Measurements from ENCODE around the gene CLTCL1.

Gene CLTCL1

GRCh38 chr22:19196841-19197612, 94.5 kb downstream of the CLTCL1 start:
- H3K9me3 Mint-ChIP-seq, result no peaks in the 10 kb centered on the region
- no peak overlapping the region for H3K27ac Mint-ChIP-seq
- no peaks in the 10 kb centered on the region for H3K36me3 Mint-ChIP-seq (ENCODE audit: low read depth)
- no peak for DNase-seq (ENCODE audit: low spot score)
- H3K4me1 Mint-ChIP-seq (ENCODE audit: low read depth), result peaks cover 14% of the 10 kb centered on the region
- H3K4me3 Mint-ChIP-seq, result no peak overlapping the region
- H3K27me3 Mint-ChIP-seq (ENCODE audit: low read depth), result peaks cover 4% of the 10 kb centered on the region

- Mint-ChIP-seq H3K27ac (peak overlapping the region; percentile 21), H3K4me3 (peak overlapping the region; percentile 42), H3K4me1 (ENCODE audit: low read depth) (peaks cover 14% of the 10 kb centered on the region), H3K9me3 (no peaks in the 10 kb centered on the region), H3K27me3 (ENCODE audit: low read depth) (peaks cover 4% of the 10 kb centered on the region), H3K36me3 (ENCODE audit: low read depth) (no peaks in the 10 kb centered on the region)
- no peak for DNase-seq (ENCODE audit: low spot score)
Observed at GRCh38 chr22:19195796-19196731, 95.5 kb downstream of the CLTCL1 start.

GRCh38 chr22:19194766-19195536, 96.6 kb downstream of the CLTCL1 start:
- Mint-ChIP-seq H3K36me3 (ENCODE audit: low read depth) (no peaks in the 10 kb centered on the region), H3K27me3 (ENCODE audit: low read depth) (peaks cover 4% of the 10 kb centered on the region), H3K4me3 (peak overlapping the region; percentile 42), H3K9me3 (no peaks in the 10 kb centered on the region), H3K27ac (peak overlapping the region; percentile 39), H3K4me1 (ENCODE audit: low read depth) (peaks cover 14% of the 10 kb centered on the region)
- DNase-seq (ENCODE audit: low spot score), result no peak

- no peaks in the 10 kb centered on the region for H3K9me3 Mint-ChIP-seq
- no peak overlapping the region for H3K27ac Mint-ChIP-seq
- no peak for DNase-seq (ENCODE audit: low spot score)
- peaks cover 14% of the 10 kb centered on the region for H3K4me1 Mint-ChIP-seq (ENCODE audit: low read depth)
- H3K27me3 Mint-ChIP-seq (ENCODE audit: low read depth), result peaks cover 4% of the 10 kb centered on the region
- H3K4me3 Mint-ChIP-seq, result no peak overlapping the region
- no peaks in the 10 kb centered on the region for H3K36me3 Mint-ChIP-seq (ENCODE audit: low read depth)
Observed at GRCh38 chr22:19193879-19194278, 97.6 kb downstream of the CLTCL1 start.

- Mint-ChIP-seq H3K9me3 (no peaks in the 10 kb centered on the region), H3K27ac (no peak overlapping the region), H3K36me3 (ENCODE audit: low read depth) (no peaks in the 10 kb centered on the region), H3K4me1 (ENCODE audit: low read depth) (no peaks in the 10 kb centered on the region), H3K4me3 (no peak overlapping the region), H3K27me3 (ENCODE audit: low read depth) (no peaks in the 10 kb centered on the region)
- DNase-seq (ENCODE audit: low spot score), result no peak
Observed at GRCh38 chr22:19187716-19188563, 103.6 kb downstream of the CLTCL1 start.

- Mint-ChIP-seq H3K36me3 (ENCODE audit: low read depth) (no peaks in the 10 kb centered on the region), H3K9me3 (no peaks in the 10 kb centered on the region), H3K27me3 (ENCODE audit: low read depth) (peaks cover 2% of the 10 kb centered on the region), H3K4me1 (ENCODE audit: low read depth) (peaks cover 16% of the 10 kb centered on the region), H3K4me3 (no peak overlapping the region), H3K27ac (no peak overlapping the region)
- no peak for DNase-seq (ENCODE audit: low spot score)
Observed at GRCh38 chr22:19184276-19184997, 107.1 kb downstream of the CLTCL1 start.

- H3K4me3 Mint-ChIP-seq, result no peak overlapping the region
- peaks cover 2% of the 10 kb centered on the region for H3K27me3 Mint-ChIP-seq (ENCODE audit: low read depth)
- no peak overlapping the region for H3K27ac Mint-ChIP-seq
- DNase-seq (ENCODE audit: low spot score), result no peak
- no peaks in the 10 kb centered on the region for H3K9me3 Mint-ChIP-seq
- peaks cover 19% of the 10 kb centered on the region for H3K4me1 Mint-ChIP-seq (ENCODE audit: low read depth)
- no peaks in the 10 kb centered on the region for H3K36me3 Mint-ChIP-seq (ENCODE audit: low read depth)
Observed at GRCh38 chr22:19183216-19183615, 108.3 kb downstream of the CLTCL1 start.

- Mint-ChIP-seq H3K4me1 (ENCODE audit: low read depth) (peaks cover 19% of the 10 kb centered on the region), H3K9me3 (no peaks in the 10 kb centered on the region), H3K36me3 (ENCODE audit: low read depth) (no peaks in the 10 kb centered on the region), H3K27ac (no peak overlapping the region), H3K4me3 (no peak overlapping the region), H3K27me3 (ENCODE audit: low read depth) (peaks cover 2% of the 10 kb centered on the region)
- DNase-seq (ENCODE audit: low spot score), result no peak
Observed at GRCh38 chr22:19182472-19183157, 108.9 kb downstream of the CLTCL1 start.

GRCh38 chr22:19181786-19182471, 109.6 kb downstream of the CLTCL1 start:
- H3K36me3 Mint-ChIP-seq (ENCODE audit: low read depth), result no peaks in the 10 kb centered on the region
- no peak overlapping the region for H3K4me3 Mint-ChIP-seq
- no peak overlapping the region for H3K27ac Mint-ChIP-seq
- H3K4me1 Mint-ChIP-seq (ENCODE audit: low read depth), result peaks cover 19% of the 10 kb centered on the region
- DNase-seq (ENCODE audit: low spot score), result no peak
- peaks cover 2% of the 10 kb centered on the region for H3K27me3 Mint-ChIP-seq (ENCODE audit: low read depth)
- no peaks in the 10 kb centered on the region for H3K9me3 Mint-ChIP-seq

GRCh38 chr22:19180740-19181410, 110.6 kb downstream of the CLTCL1 start:
- peaks cover 2% of the 10 kb centered on the region for H3K27me3 Mint-ChIP-seq (ENCODE audit: low read depth)

GRCh38 chr22:19180234-19180633, 111.3 kb downstream of the CLTCL1 start:
- H3K27me3 Mint-ChIP-seq (ENCODE audit: low read depth), result peaks cover 2% of the 10 kb centered on the region
- no peak overlapping the region for H3K27ac Mint-ChIP-seq
- no peaks in the 10 kb centered on the region for H3K9me3 Mint-ChIP-seq
- no peaks in the 10 kb centered on the region for H3K36me3 Mint-ChIP-seq (ENCODE audit: low read depth)
- DNase-seq (ENCODE audit: low spot score), result no peak
- no peak overlapping the region for H3K4me3 Mint-ChIP-seq
- peaks cover 19% of the 10 kb centered on the region for H3K4me1 Mint-ChIP-seq (ENCODE audit: low read depth)

More at GRCh38 chr22:19180740-19181410, 110.6 kb downstream of the CLTCL1 start:
- Mint-ChIP-seq H3K4me1 (ENCODE audit: low read depth) (peaks cover 19% of the 10 kb centered on the region), H3K9me3 (no peaks in the 10 kb centered on the region), H3K36me3 (ENCODE audit: low read depth) (no peaks in the 10 kb centered on the region), H3K27ac (no peak overlapping the region), H3K4me3 (no peak overlapping the region)
- DNase-seq (ENCODE audit: low spot score), result no peak
